ENCODE results near the gene CACNA2D1.
A peak's percentile ranks its signal among the peaks of the same experiment; 100 is the strongest.

The CACNA2D1 gene

GRCh38 chr7:82021036-82021435, 422.5 kb downstream of the CACNA2D1 start:
- DNase-seq, result no peak

GRCh38 chr7:82019551-82020475, 423.8 kb downstream of the CACNA2D1 start:
- DNase-seq, result no peak

GRCh38 chr7:82018226-82018625, 425.4 kb downstream of the CACNA2D1 start:
- DNase-seq, result no peak

GRCh38 chr7:82017334-82017943, 426.1 kb downstream of the CACNA2D1 start:
- DNase-seq, result no peak

- no peak for DNase-seq
These were observed 427.8 kb downstream of the CACNA2D1 start for GRCh38 chr7:82015751-82016150.

GRCh38 chr7:82014574-82014973, 429.0 kb downstream of the CACNA2D1 start:
- peak; percentile 5 for DNase-seq

GRCh38 chr7:82012453-82012852, 431.1 kb downstream of the CACNA2D1 start:
- DNase-seq, result no peak

GRCh38 chr7:82010416-82010815, 433.2 kb downstream of the CACNA2D1 start:
- no peak for DNase-seq

GRCh38 chr7:82007315-82007714, 436.3 kb downstream of the CACNA2D1 start:
- no peak for DNase-seq

- no peak for DNase-seq
These were observed 438.5 kb downstream of the CACNA2D1 start for GRCh38 chr7:82005056-82005455.

GRCh38 chr7:81993186-81993585, 450.4 kb downstream of the CACNA2D1 start:
- no peak for DNase-seq

- DNase-seq, result no peak
These were observed 453.2 kb downstream of the CACNA2D1 start for GRCh38 chr7:81990395-81990794.

- DNase-seq, result no peak
These were observed 456.7 kb downstream of the CACNA2D1 start for GRCh38 chr7:81986723-81987470.

GRCh38 chr7:81983406-81983805, 460.2 kb downstream of the CACNA2D1 start:
- DNase-seq, result no peak

GRCh38 chr7:81973117-81973516, 470.5 kb downstream of the CACNA2D1 start:
- no peak for DNase-seq

- DNase-seq, result no peak
These were observed 483.6 kb downstream of the CACNA2D1 start for GRCh38 chr7:81960026-81960425.

GRCh38 chr7:81957517-81957916, 486.1 kb downstream of the CACNA2D1 start:
- DNase-seq, result no peak

- DNase-seq, result no peak
These were observed 487.1 kb downstream of the CACNA2D1 start for GRCh38 chr7:81956520-81956919.

GRCh38 chr7:81949306-81949705, 494.3 kb downstream of the CACNA2D1 start:
- no peak for DNase-seq

GRCh38 chr7:81944058-81944457, 499.5 kb downstream of the CACNA2D1 start:
- DNase-seq, result no peak

GRCh38 chr7:81937091-81937490, 506.5 kb downstream of the CACNA2D1 start:
- DNase-seq, result no peak

- DNase-seq, result no peak
These were observed 508.8 kb downstream of the CACNA2D1 start for GRCh38 chr7:81934596-81935301.

GRCh38 chr7:81932936-81933335, 510.6 kb downstream of the CACNA2D1 start:
- no peak for DNase-seq
